B cell (primary cell): Measurements from ENCODE around the gene LRRK2. TPM values are rescaled to one million over a fixed set of nuclear protein-coding genes. Genes with fewer than 3 reads are reported as not detected.
"Not testable (repeated sequence)": the region's sequence is repeated elsewhere in the genome, so short reads cannot be mapped to it uniquely, and the experiment has no call there.

Experiments used
- ATAC-seq: fragments of 200-7000 bp; cut with Tn5 transposase; one replicate; pipeline ENCODE4 v1.10.0; 2021; ENCODE audit warnings: low read depth, mild to moderate bottlenecking, moderate number of reproducible peaks, moderate library complexity
- CTCF ChIA-PET: fragments of 350-600 bp; sonication (Branson Sonifier 250); formaldehyde crosslinking; loops from one replicate; lab custom pipeline; 2021; ENCODE audit warnings: antibody characterized with exemption, inconsistent platforms; lab: Charles Lee
- POLR2A ChIA-PET: fragments of 350-600 bp; sonication (Branson Sonifier 250); formaldehyde crosslinking; loops from one replicate; lab custom pipeline; 2021; ENCODE audit warnings: antibody characterized with exemption; lab: Charles Lee
- DNase-seq: peaks from one replicate; pipeline ENCODE4 v3.0.0; 2013
- H2AFZ ChIP-seq: 2 replicates; pipeline ENCODE4 v1.6.1; 2012; ENCODE audit warnings: mild to moderate bottlenecking, low read depth, low read length; ENCODE audit not compliant: insufficient read depth, poor library complexity, severe bottlenecking
- H3K27ac ChIP-seq, 2 donors: 1 replicate in 1 of 2; 2 replicates in 1 of 2; pipeline ENCODE4 v1.5.1; 2012 to 2013; ENCODE audit warnings: low read length in 2 of 2, mild to moderate bottlenecking in 2 of 2, moderate library complexity in 1 of 2
- H3K27me3 ChIP-seq, 4 experiments: fragments of 200-600 bp in 1 of 4; sonication (generic) in 1 of 4; replicated peaks in 1 of 4; 1 replicate in 2 of 4; 2 replicates in 2 of 4; pipeline versions ENCODE4 v1.6.1 to v1.7.0; 2013 to 2016; ENCODE audit warnings: low read length in 3 of 4, mild to moderate bottlenecking in 2 of 4, mixed read lengths in 1 of 4, moderate library complexity in 1 of 4; ENCODE audit not compliant: insufficient read depth in 4 of 4, control insufficient read depth in 3 of 4; ENCODE audit errors: control extremely low read depth in 1 of 4
- H3K36me3 ChIP-seq, 2 experiments: replicated peaks in 1 of 2; 1 replicate in 1 of 2; 2 replicates in 1 of 2; pipeline versions ENCODE4 v1.6.1 to v1.7.1; 2013; ENCODE audit warnings: low read length in 1 of 2; ENCODE audit not compliant: insufficient read depth in 2 of 2, control insufficient read depth in 1 of 2; ENCODE audit errors: control extremely low read depth in 1 of 2, extremely low read depth in 1 of 2
- H3K4me1 ChIP-seq, 2 donors: fragments of 200-600 bp in 1 of 2; sonication (generic) in 1 of 2; 1 replicate in 1 of 2; 2 replicates in 1 of 2; pipeline versions ENCODE4 v1.5.1 to v1.6.1; 2013 to 2017; ENCODE audit warnings: low read length in 2 of 2; ENCODE audit not compliant: control insufficient read depth in 2 of 2, insufficient read depth in 2 of 2
- H3K4me2 ChIP-seq: replicated peaks from 2 replicates; pipeline ENCODE3; 2012; ENCODE audit warnings: mild to moderate bottlenecking, low read depth, low read length; ENCODE audit not compliant: poor library complexity, severe bottlenecking
- H3K4me3 ChIP-seq, 5 experiments: fragments of 200-600 bp in 1 of 5; sonication (generic) in 1 of 5; 1 replicate in 3 of 5; 2 replicates in 2 of 5; pipeline versions ENCODE4 v1.5.1 to v1.7.0; 2011 to 2016; ENCODE audit warnings: low read length in 4 of 5, mild to moderate bottlenecking in 4 of 5, low read depth in 2 of 5, control low read depth in 1 of 5, moderate library complexity in 1 of 5; ENCODE audit not compliant: insufficient read depth in 1 of 5; ENCODE audit errors: control extremely low read depth in 1 of 5, extremely low read depth in 1 of 5
- H3K79me2 ChIP-seq: fragments of 200-600 bp; sonication (generic); one replicate; pipeline ENCODE4 v1.6.0; 2016; ENCODE audit warnings: low read length; ENCODE audit not compliant: control insufficient read depth, insufficient read depth
- H3K9ac ChIP-seq: fragments of 200-600 bp; sonication (generic); 2 replicates; pipeline ENCODE4 v1.6.1; 2017; ENCODE audit warnings: mild to moderate bottlenecking, low read length, moderate library complexity
- H3K9me3 ChIP-seq, 3 donors: one replicate each; pipeline versions ENCODE4 v1.6.1 to v1.7.1; 2013; ENCODE audit warnings: low read length in 2 of 3; ENCODE audit not compliant: control insufficient read depth in 2 of 3, insufficient read depth in 1 of 3; ENCODE audit errors: control extremely low read depth in 1 of 3
- H4K20me1 ChIP-seq: 2 replicates; pipeline ENCODE4 v1.6.0; 2012; ENCODE audit warnings: mild to moderate bottlenecking, low read length; ENCODE audit not compliant: insufficient read depth, control insufficient read depth, poor library complexity, severe bottlenecking
- H3K27ac Mint-ChIP-seq: one replicate; pipeline ENCODE4 v1.8.0; 2021; ENCODE audit warnings: mixed read lengths
- H3K27me3 Mint-ChIP-seq: one replicate; pipeline ENCODE4 v1.8.0; 2021; ENCODE audit warnings: mixed read lengths
- H3K4me1 Mint-ChIP-seq: one replicate; pipeline ENCODE4 v1.8.0; 2021; ENCODE audit warnings: mixed read lengths
- H3K4me3 Mint-ChIP-seq: one replicate; pipeline ENCODE4 v1.8.0; 2021; ENCODE audit warnings: mixed read lengths
- H3K9me3 Mint-ChIP-seq: one replicate; pipeline ENCODE4 v1.8.0; 2022; ENCODE audit warnings: mixed read lengths; ENCODE audit not compliant: insufficient read depth
- CTCF ChIP-seq: fragments of 200-600 bp; IDR thresholded peaks from one replicate; pipeline ENCODE4 v1.8.0; 2022; ENCODE audit warnings: antibody characterized with exemption, mild to moderate bottlenecking
- EZH2 ChIP-seq: IDR thresholded peaks from 2 replicates; pipeline ENCODE4 v1.6.1; 2012; ENCODE audit warnings: borderline replicate concordance, low read depth, mild to moderate bottlenecking, moderate library complexity, low read length; ENCODE audit not compliant: insufficient read depth, poor library complexity, severe bottlenecking
- WGBS: methylation state at CpG from one replicate; pipeline ENCODE4 v1.1.5; 2013; ENCODE audit warnings: missing lambda C conversion rate; ENCODE audit not compliant: insufficient coverage; 5-methylcytosine and 5-hydroxymethylcytosine counted together
- intact Hi-C: fragments of 100-400 bp; cut with micrococcal nuclease; formaldehyde crosslinking; loops from one replicate; pipeline ENCODE4 v1.10.0; 2022
- polyA plus RNA-seq: library from polyadenylated mRNA; depleted of rRNA; stranded (reverse); fragments of >200 nt; gene quantifications from 2 replicates; pipeline ENCODE4 v1.2.3, GENCODE V29; 2012
- total RNA-seq, 2 donors: library from RNA; stranded (reverse); fragments of 120-200 nt in 1 of 2; gene quantifications; 1 replicate in 1 of 2; 2 replicates in 1 of 2; pipeline versions ENCODE4 v1.2.3 to v1.2.4, GENCODE V29; 2013 to 2022

The LRRK2 gene
- total and polyA plus RNA-seq, 2 donors (not counting 1 experiment from before 2014, with no cell fraction given) = 14.1 to 60.2 TPM

- POLR2A ChIA-PET = interaction anchor here (0.6 to 0.7 kb wide), 2 partner anchors 17 to 89 kb away, joined by 3 to 10 read pairs; no protein-coding TSS in a partner anchor
- DNase-seq, H3K9ac ChIP-seq, H3K27ac ChIP-seq, H2AFZ ChIP-seq, intact Hi-C loops, H3K4me3 Mint-ChIP-seq, H3K27ac Mint-ChIP-seq, H3K4me2 ChIP-seq, H3K79me2 ChIP-seq, H3K9me3 Mint-ChIP-seq, H3K27me3 Mint-ChIP-seq, ATAC-seq, H3K4me3 ChIP-seq, H3K9me3 ChIP-seq, H3K27me3 ChIP-seq, H4K20me1 ChIP-seq: not testable (repeated sequence)
- Histone ChIP-seq H3K36me3 (peaks cover 3 to 47% of the 10 kb centered on the region in 2 experiments), H3K4me1 (peaks cover 9 to 20% of the 10 kb centered on the region in 2 donors)
- WGBS = no CpG with 5 or more reads among the region's 3 CpGs
- CTCF ChIA-PET = interaction anchor here (1.0 to 1.6 kb wide), 3 partner anchors 95 to 101 kb away, joined by 3 to 6 read pairs (median 3); no protein-coding TSS in a partner anchor
- peaks cover 33% of the 10 kb centered on the region for H3K4me1 Mint-ChIP-seq
Measured at GRCh38 chr12:40250652-40251051, 25.9 kb downstream of the LRRK2 start.

GRCh38 chr12:40253936-40254335 lies 29.1 kb downstream of the LRRK2 start:
- POLR2A ChIA-PET = no interaction called here
- TF ChIP-seq CTCF = no peak
- TF ChIP-seq EZH2 = no peak
- peaks cover 5 to 8% of the 10 kb centered on the region in 2 donors for H3K4me1 ChIP-seq
- ATAC-seq = no peak
- no peak overlapping the region for H3K27ac ChIP-seq
- H3K36me3 ChIP-seq = peaks cover 8 to 57% of the 10 kb centered on the region in 2 experiments
- H3K4me3 ChIP-seq = no peak overlapping the region
- intact Hi-C loops = no loop called here
- H4K20me1 ChIP-seq = no peaks in the 10 kb centered on the region
- H3K27ac Mint-ChIP-seq = no peak overlapping the region
- CTCF ChIA-PET = no interaction called here
- H3K4me1 Mint-ChIP-seq = peaks cover 16% of the 10 kb centered on the region
- no peaks in the 10 kb centered on the region for H3K79me2 ChIP-seq
- no peaks in the 10 kb centered on the region for H3K9me3 ChIP-seq
- no peaks in the 10 kb centered on the region for H3K27me3 ChIP-seq
- H3K9me3 Mint-ChIP-seq = no peaks in the 10 kb centered on the region
- no CpG with 5 or more reads among the region's 1 CpG for WGBS
- H3K9ac ChIP-seq = no peak overlapping the region
- no peak for DNase-seq
- no peak overlapping the region for H3K4me2 ChIP-seq
- H3K27me3 Mint-ChIP-seq = no peaks in the 10 kb centered on the region
- no peak overlapping the region for H2AFZ ChIP-seq
- no peak overlapping the region for H3K4me3 Mint-ChIP-seq
